Naive thymus-derived CD8-positive, alpha-beta T cell (primary cell): ENCODE results near the gene ADARB1. TPM values are rescaled to one million over a fixed set of nuclear protein-coding genes. Genes with fewer than 3 reads are reported as not detected.
A peak's percentile ranks its signal among the peaks of the same experiment; 100 is the strongest.

Experiments used
- ATAC-seq, 2 donors: fragments of 150-1000 bp; cut with Tn5 transposase in 1 of 2; sonication (Bioruptor Pico), chemical (Tn5 transposase) in 1 of 2; 1 replicate in 1 of 2; 2 replicates in 1 of 2; pipeline ENCODE4 v1.10.0; 2021; ENCODE audit warnings: mild to moderate bottlenecking in 2 of 2, moderate library complexity in 2 of 2
- POLR2A ChIA-PET: fragments of 350-600 bp; sonication (Branson Sonifier 250); formaldehyde crosslinking; loops from one replicate; lab custom pipeline; 2021; ENCODE audit warnings: antibody characterized with exemption; lab: Charles Lee
- DNase-seq, 10 donors: peaks; one replicate each; pipeline versions ENCODE4 v3.0.0 to v3.0.0-alpha.2; 2020 to 2022
- H3K27ac Mint-ChIP-seq, 10 donors: one replicate each; pipeline ENCODE4 v1.8.0; 2020 to 2022; ENCODE audit warnings: mild to moderate bottlenecking in 10 of 10, mixed read lengths in 10 of 10, moderate library complexity in 4 of 10, inconsistent platforms in 1 of 10
- H3K27me3 Mint-ChIP-seq, 5 donors: one replicate each; pipeline ENCODE4 v1.8.0; 2021 to 2022; ENCODE audit warnings: mixed read lengths in 5 of 5
- H3K36me3 Mint-ChIP-seq, 3 donors: one replicate each; pipeline ENCODE4 v1.8.0; 2020 to 2022; ENCODE audit warnings: mixed read lengths in 3 of 3, mild to moderate bottlenecking in 2 of 3, inconsistent platforms in 1 of 3
- H3K4me1 Mint-ChIP-seq, 4 donors: one replicate each; pipeline ENCODE4 v1.8.0; 2021 to 2022; ENCODE audit warnings: mixed read lengths in 4 of 4
- H3K4me3 Mint-ChIP-seq, 10 donors: one replicate each; pipeline ENCODE4 v1.8.0; 2020 to 2022; ENCODE audit warnings: mild to moderate bottlenecking in 10 of 10, mixed read lengths in 10 of 10, moderate library complexity in 6 of 10, inconsistent platforms in 1 of 10
- H3K9me3 Mint-ChIP-seq, 9 donors: one replicate each; pipeline ENCODE4 v1.8.0; 2020 to 2022; ENCODE audit warnings: mixed read lengths in 9 of 9, mild to moderate bottlenecking in 3 of 9, inconsistent platforms in 1 of 9, moderate library complexity in 1 of 9
- polyA plus RNA-seq, 3 donors: library from polyadenylated mRNA; unstranded; fragments of 300-500 nt; fragmentation: Illumina TruSeq; gene quantifications; one replicate each; pipeline ENCODE4 v1.2.3, GENCODE V29; 2021
- total RNA-seq, 8 experiments: library from RNA in 2 of 8; stranded (reverse) in 2 of 8; gene quantifications; one replicate each; pipeline ENCODE4 v1.2.3 and lab custom pipeline; 2021 to 2026

ADARB1 gene
- total and polyA plus RNA-seq, 5 experiments from 2014 or later = 2.9 to 36.9 (median 7.7) TPM

GRCh38 chr21:45096217-45096616, 21.8 kb downstream of the ADARB1 start:
- Mint-ChIP-seq H3K36me3 (peaks cover 0 to 3% (median 2%) of the 10 kb centered on the region in 3 donors), H3K4me1 (peaks cover 23 to 72% (median 58%) of the 10 kb centered on the region in 4 donors), H3K4me3 (no peak overlapping the region), H3K9me3 (no peaks in the 10 kb centered on the region), H3K27ac (peak overlapping the region in 1 of 10 donors; percentile 19), H3K27me3 (no peaks in the 10 kb centered on the region)
- POLR2A ChIA-PET = no interaction called here
- DNase-seq (no peak), ATAC-seq (no peak)

DNA sequence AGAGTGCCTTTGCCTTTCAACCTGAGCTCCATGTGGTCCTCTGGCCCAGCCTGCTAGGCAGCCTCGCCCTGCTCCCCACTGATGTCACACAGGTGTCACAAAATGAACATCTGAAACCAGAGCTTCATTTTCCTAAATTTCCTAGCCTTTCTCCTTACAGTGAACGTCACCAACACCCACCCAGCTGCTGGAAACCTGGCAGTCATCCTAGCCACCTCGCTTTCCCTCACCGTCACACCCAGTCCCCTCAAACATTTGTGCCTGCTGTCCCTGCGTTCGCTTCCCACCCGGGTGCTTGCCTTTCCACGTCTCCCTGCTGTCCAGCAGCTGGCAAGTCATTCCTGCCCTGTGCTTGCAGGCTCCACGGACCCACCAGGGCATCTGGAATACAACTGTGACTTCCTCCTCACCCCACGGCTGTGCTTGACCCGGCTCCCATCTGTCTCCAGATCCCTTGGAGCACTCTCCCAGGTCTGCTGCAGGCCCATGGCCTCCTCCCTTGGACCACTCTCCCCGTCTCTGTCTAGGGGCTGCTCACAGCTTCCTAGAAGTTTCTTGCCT, 23.5 kb downstream of the ADARB1 start:
- Mint-ChIP-seq H3K4me1 (peaks cover 25 to 74% (median 61%) of the 10 kb centered on the region in 4 donors), H3K36me3 (peaks cover 0 to 3% (median 2%) of the 10 kb centered on the region in 3 donors), H3K9me3 (no peaks in the 10 kb centered on the region), H3K27me3 (no peaks in the 10 kb centered on the region), H3K27ac (peak overlapping the region in 3 of 10 donors; percentile 40 to 69 (median 67)), H3K4me3 (peak overlapping the region in 1 of 10 donors; percentile 8)
- DNase-seq (no peak), ATAC-seq (no peak)
- POLR2A ChIA-PET = no interaction called here

DNA sequence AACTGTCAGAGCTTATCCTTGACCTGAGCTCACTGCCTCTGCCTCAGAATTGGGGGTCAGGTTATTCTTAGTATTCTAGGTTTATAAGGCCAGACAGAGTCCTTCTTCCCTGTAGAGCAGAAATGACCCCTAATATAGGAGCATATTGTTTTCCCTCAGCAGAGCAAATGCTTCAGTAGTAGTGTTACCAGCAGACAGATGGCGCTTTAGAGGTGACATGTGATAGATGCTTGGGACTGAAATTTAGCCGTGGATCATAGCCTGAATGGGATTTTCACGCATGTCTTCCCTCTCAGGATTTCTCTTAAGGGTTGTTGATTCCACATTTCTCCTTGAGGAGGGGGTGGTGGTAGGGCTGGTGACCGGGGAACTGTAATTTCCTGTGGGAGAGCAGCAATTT, 24.5 kb downstream of the ADARB1 start:
- H3K27ac Mint-ChIP-seq = peak overlapping the region in 5 of 10 donors; percentile 22 to 67 (median 63)
- DNase-seq (no peak), ATAC-seq (no peak)
- no peak overlapping the region for H3K4me3 Mint-ChIP-seq
- H3K36me3 Mint-ChIP-seq = peaks cover 0 to 3% (median 2%) of the 10 kb centered on the region in 3 donors
- H3K9me3 Mint-ChIP-seq = no peaks in the 10 kb centered on the region
- POLR2A ChIA-PET = no interaction called here
- H3K4me1 Mint-ChIP-seq = peaks cover 23 to 74% (median 59%) of the 10 kb centered on the region in 4 donors
- no peaks in the 10 kb centered on the region for H3K27me3 Mint-ChIP-seq

DNA sequence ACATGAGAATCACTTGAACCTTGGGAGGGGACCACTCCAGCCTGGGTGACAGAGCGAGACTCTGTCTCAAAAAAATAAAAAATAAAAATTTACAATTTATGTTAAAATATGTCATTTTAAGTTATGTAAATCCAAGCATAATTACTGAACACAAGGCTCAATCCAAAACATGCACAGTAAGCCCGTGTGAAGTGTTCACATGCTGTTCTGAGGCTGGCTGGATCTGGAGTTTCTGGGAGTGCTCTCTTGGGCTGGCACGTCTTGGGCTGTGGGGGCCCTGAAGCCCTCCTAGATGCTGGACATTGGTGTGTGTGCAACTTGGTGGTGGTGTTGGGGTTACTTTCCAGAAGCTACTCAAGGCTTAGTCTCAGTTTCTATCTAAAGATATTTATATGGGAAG, 25.2 kb downstream of the ADARB1 start:
- peaks cover 27 to 74% (median 62%) of the 10 kb centered on the region in 4 donors for H3K4me1 Mint-ChIP-seq
- no peaks in the 10 kb centered on the region for H3K9me3 Mint-ChIP-seq
- POLR2A ChIA-PET = no interaction called here
- H3K36me3 Mint-ChIP-seq = peaks cover 0 to 3% (median 2%) of the 10 kb centered on the region in 3 donors
- no peaks in the 10 kb centered on the region for H3K27me3 Mint-ChIP-seq
- no peak for ATAC-seq
- peak overlapping the region in 2 of 10 donors; percentile 8 to 77 for H3K27ac Mint-ChIP-seq
- H3K4me3 Mint-ChIP-seq = no peak overlapping the region
- no peak for DNase-seq

- POLR2A ChIA-PET = interaction anchor here (0.5 kb wide), 1 partner anchor 313 kb away, joined by 7 read pairs; no protein-coding TSS in a partner anchor
- no peak overlapping the region for H3K27ac Mint-ChIP-seq
- no peak for ATAC-seq
- H3K4me3 Mint-ChIP-seq = no peak overlapping the region
- no peaks in the 10 kb centered on the region for H3K27me3 Mint-ChIP-seq
- H3K9me3 Mint-ChIP-seq = no peaks in the 10 kb centered on the region
- peaks cover 0 to 3% (median 2%) of the 10 kb centered on the region in 3 donors for H3K36me3 Mint-ChIP-seq
- no peak for DNase-seq
- peaks cover 30 to 74% (median 63%) of the 10 kb centered on the region in 4 donors for H3K4me1 Mint-ChIP-seq
Observed at GRCh38 chr21:45100866-45101265, 26.5 kb downstream of the ADARB1 start.

DNA sequence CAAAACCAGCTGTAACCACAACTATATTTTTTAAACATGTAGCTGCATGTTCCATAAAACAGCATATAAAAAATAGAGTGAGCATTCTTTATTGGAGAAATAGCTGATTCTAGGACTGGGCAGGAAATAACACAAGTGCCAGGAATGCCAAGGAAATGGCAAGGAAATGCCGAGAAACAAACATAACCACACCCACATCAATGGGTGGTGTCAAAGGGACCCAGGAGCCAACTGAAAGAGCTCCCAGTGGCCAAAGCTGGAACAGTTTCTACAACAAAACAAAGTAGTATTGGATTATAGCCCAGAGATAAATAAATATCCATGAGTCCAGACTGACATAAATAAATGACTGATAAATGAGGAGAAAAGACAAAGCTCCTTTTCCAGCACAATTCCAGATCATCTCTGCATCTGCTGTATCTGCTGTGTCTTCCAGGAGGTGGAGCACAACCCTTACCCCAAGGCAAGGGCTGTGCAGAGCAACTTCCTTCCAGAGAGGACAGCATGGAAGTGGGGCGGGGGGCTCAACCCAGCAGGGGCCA, 28.1 kb downstream of the ADARB1 start:
- DNase-seq (no peak), ATAC-seq (no peak)
- POLR2A ChIA-PET = interaction anchor here (1.0 to 1.5 kb wide), 3 partner anchors 11 to 24 kb away, joined by 3 to 5 read pairs (median 3); no protein-coding TSS in a partner anchor
- no peaks in the 10 kb centered on the region for H3K9me3 Mint-ChIP-seq
- peaks cover 0 to 3% (median 2%) of the 10 kb centered on the region in 3 donors for H3K36me3 Mint-ChIP-seq
- peaks cover 30 to 79% (median 63%) of the 10 kb centered on the region in 4 donors for H3K4me1 Mint-ChIP-seq
- peak overlapping the region in 1 of 10 donors; percentile 22 for H3K27ac Mint-ChIP-seq
- no peaks in the 10 kb centered on the region for H3K27me3 Mint-ChIP-seq
- H3K4me3 Mint-ChIP-seq = peak overlapping the region in 1 of 10 donors; percentile 7

GRCh38 chr21:45103971-45104520, 29.7 kb downstream of the ADARB1 start:
- peaks cover 23 to 76% (median 54%) of the 10 kb centered on the region in 4 donors for H3K4me1 Mint-ChIP-seq
- peak overlapping the region; percentile 15 to 88 (median 58) for H3K27ac Mint-ChIP-seq
- H3K9me3 Mint-ChIP-seq = no peaks in the 10 kb centered on the region
- DNase-seq (no peak), ATAC-seq (peak in 1 of 2 donors; percentile 47)
- H3K4me3 Mint-ChIP-seq = peak overlapping the region in 9 of 10 donors; percentile 3 to 80 (median 56)
- H3K27me3 Mint-ChIP-seq = no peaks in the 10 kb centered on the region
- POLR2A ChIA-PET = interaction anchor here (0.8 kb wide), 1 partner anchor 25 kb away, joined by 3 read pairs; no protein-coding TSS in a partner anchor
- H3K36me3 Mint-ChIP-seq = peaks cover 0 to 5% (median 0%) of the 10 kb centered on the region in 3 donors

DNA sequence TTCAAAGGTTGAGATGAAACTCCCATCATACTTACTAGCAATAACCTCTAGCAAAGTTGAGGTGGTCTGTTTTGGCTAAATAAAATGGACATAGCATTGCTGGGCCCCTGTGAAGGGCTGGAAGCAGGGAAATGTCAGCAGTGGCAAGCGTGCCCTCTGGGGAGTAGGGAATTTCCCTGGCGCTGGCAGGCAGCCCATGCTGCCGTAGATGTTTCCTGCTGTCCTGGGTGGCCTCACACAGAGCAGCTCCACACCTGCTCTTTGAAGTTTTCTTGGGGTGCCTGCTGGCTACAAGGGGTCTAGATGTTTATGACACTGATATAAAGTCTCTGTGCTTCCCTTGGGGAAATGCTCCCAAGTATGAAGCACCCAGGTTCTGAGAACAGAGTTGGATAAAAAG, 30.2 kb downstream of the ADARB1 start:
- DNase-seq (peak in 5 of 10 donors; percentile 22 to 45 (median 23)), ATAC-seq (peak; percentile 81 to 84)
- H3K36me3 Mint-ChIP-seq = peaks cover 0 to 5% (median 0%) of the 10 kb centered on the region in 3 donors
- H3K4me3 Mint-ChIP-seq = peak overlapping the region in 9 of 10 donors; percentile 53 to 80 (median 63)
- POLR2A ChIA-PET = interaction anchor here (0.8 to 1.4 kb wide), 2 partner anchors 26 to 164 kb away, joined by 3 to 4 read pairs; partner anchors contain the start of gene SLX9
- H3K4me1 Mint-ChIP-seq = peaks cover 25 to 81% (median 58%) of the 10 kb centered on the region in 4 donors
- H3K27ac Mint-ChIP-seq = peak overlapping the region in 9 of 10 donors; percentile 15 to 88 (median 60)
- H3K27me3 Mint-ChIP-seq = no peaks in the 10 kb centered on the region
- no peaks in the 10 kb centered on the region for H3K9me3 Mint-ChIP-seq

GRCh38 chr21:45105906-45106485, 31.6 kb downstream of the ADARB1 start:
- peaks cover 0 to 2% (median 0%) of the 10 kb centered on the region in 3 donors for H3K36me3 Mint-ChIP-seq
- H3K27ac Mint-ChIP-seq = peak overlapping the region in 8 of 10 donors; percentile 8 to 59 (median 40)
- ATAC-seq = no peak
- peaks cover 29 to 93% (median 69%) of the 10 kb centered on the region in 4 donors for H3K4me1 Mint-ChIP-seq
- POLR2A ChIA-PET = interaction anchor here (0.6 to 1.4 kb wide), 3 partner anchors 32 to 166 kb away, joined by 3 to 4 read pairs (median 4); partner anchors contain the start of genes ADARB1 and SLX9
- no peaks in the 10 kb centered on the region for H3K9me3 Mint-ChIP-seq
- peak overlapping the region in 3 of 10 donors; percentile 7 to 56 (median 19) for H3K4me3 Mint-ChIP-seq
- DNase-seq = no peak
- no peaks in the 10 kb centered on the region for H3K27me3 Mint-ChIP-seq

GRCh38 chr21:45108034-45108790, 33.8 kb downstream of the ADARB1 start:
- POLR2A ChIA-PET = no interaction called here
- H3K27ac Mint-ChIP-seq = peak overlapping the region in 2 of 10 donors; percentile 11 to 50
- no peaks in the 10 kb centered on the region for H3K9me3 Mint-ChIP-seq
- H3K36me3 Mint-ChIP-seq = peaks cover 0 to 2% (median 0%) of the 10 kb centered on the region in 3 donors
- no peaks in the 10 kb centered on the region for H3K27me3 Mint-ChIP-seq
- DNase-seq (no peak), ATAC-seq (no peak)
- H3K4me1 Mint-ChIP-seq = peaks cover 36 to 97% (median 77%) of the 10 kb centered on the region in 4 donors
- H3K4me3 Mint-ChIP-seq = peak overlapping the region in 3 of 10 donors; percentile 15 to 77 (median 69)

- Mint-ChIP-seq H3K27me3 (no peaks in the 10 kb centered on the region), H3K36me3 (peaks cover 0 to 2% (median 0%) of the 10 kb centered on the region in 3 donors), H3K9me3 (no peaks in the 10 kb centered on the region), H3K4me1 (peaks cover 33 to 95% (median 70%) of the 10 kb centered on the region in 4 donors), H3K27ac (peak overlapping the region; percentile 46 to 93 (median 80)), H3K4me3 (peak overlapping the region; percentile 69 to 86 (median 78))
- POLR2A ChIA-PET = no interaction called here
- ATAC-seq (peak; percentile 51 to 65), DNase-seq (peak in 8 of 10 donors; percentile 23 to 68 (median 38))
Observed at GRCh38 chr21:45108808-45109781, 34.7 kb downstream of the ADARB1 start.
